ENCODE data around the gene ARMC2. TPM values are rescaled to one million over a fixed set of nuclear protein-coding genes. Genes with fewer than 3 reads are reported as not detected.
A peak's percentile ranks its signal among the peaks of the same experiment; 100 is the strongest.

The ARMC2 gene
- total and polyA plus RNA-seq, 10 donors = 1.4 to 12.2 (median 5.7) TPM

DNA sequence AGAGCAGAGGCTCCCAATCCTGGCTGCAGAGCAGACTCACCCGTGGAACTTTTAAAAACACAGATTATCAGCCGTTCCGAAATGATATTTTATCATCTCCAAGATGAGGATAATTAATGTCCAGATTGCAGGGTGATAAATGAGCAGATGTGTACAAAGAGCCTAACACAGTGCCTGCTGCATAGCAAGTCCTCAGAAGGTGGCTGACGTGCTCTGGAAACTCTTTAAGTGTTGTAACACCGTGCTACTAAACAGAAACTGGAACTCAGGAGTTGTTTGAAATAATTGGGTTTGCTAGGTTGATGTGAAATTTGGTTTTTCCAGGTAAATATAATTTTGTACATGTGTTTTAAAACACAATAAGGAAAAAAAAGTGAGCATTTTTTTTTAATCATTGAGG lies 118.0 kb downstream of the ARMC2 start:
- peaks cover 0 to 40% (median 21%) of the 10 kb centered on the region in 6 donors for H3K4me1 ChIP-seq
- no peak for DNase-seq
- no peak overlapping the region for H3K4me3 ChIP-seq
- H3K36me3 ChIP-seq = no peaks in the 10 kb centered on the region
- 77 to 86% (median 82%) methylated on average over 5 of the region's 5 CpGs for WGBS, 5 donors
- no peaks in the 10 kb centered on the region for H3K27me3 ChIP-seq (replicated peaks in 1 of 7)
- H3K27ac ChIP-seq = peak overlapping the region in 7 of 8 donors; percentile 18 to 76 (median 65)
- no peaks in the 10 kb centered on the region for H3K9me3 ChIP-seq
- intact Hi-C loops (cut with DNase I; ENCODE audit: low total_unique reads) = no loop called here
- TF ChIP-seq CTCF (IDR thresholded peaks at IDR 0.05 in 8 of 11, conservative IDR thresholded peaks at IDR 0.05 in 3 of 11) (no peak), POLR2AphosphoS5 (IDR thresholded peaks at IDR 0.05) (no peak), POLR2A (IDR thresholded peaks at IDR 0.05) (no peak)

DNA sequence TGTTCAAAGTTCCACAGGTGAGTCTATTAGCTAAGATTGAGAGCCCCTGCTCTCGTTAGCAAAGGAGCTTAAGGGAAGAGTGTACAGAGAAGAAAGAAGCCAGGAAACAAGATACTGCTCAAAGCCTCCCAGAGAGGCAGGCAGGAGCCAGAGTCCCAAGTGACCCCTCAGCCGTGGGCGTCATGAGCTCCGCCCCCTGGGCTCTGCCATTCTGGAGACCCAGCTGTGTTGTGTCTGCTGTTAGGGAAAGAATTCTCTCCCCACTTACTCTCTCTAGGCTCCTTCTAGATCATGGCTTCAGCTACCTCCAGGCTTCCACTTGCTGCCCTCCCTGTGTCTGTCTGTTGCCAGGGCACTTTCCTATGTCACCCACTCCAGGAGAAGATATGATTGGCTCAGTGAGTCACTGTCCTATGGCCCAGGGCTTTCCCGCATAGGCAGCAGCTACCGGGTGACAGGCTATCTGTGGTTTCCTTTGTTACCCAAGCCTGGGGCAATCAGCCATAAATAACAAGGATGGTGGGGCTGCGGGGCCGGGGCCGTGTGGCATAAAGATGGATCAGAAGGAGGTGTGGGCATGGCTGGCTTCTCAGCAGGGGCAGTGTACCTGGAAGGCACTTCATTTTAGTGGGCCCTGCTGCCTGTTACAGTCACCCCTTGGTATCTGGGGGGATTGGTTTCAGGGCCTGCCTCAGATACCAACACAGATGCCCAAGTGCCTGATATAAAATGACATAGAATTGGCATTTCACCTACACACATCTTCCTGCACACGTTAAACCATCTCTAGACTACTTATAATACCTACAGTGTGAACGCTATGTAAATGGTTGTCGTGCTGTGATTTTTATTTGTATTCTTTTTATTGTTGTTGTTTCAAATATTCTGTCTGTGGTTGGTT lies 118.9 kb downstream of the ARMC2 start:
- no peaks in the 10 kb centered on the region for H3K27me3 ChIP-seq (replicated peaks in 1 of 7)
- no peaks in the 10 kb centered on the region for H3K36me3 ChIP-seq
- peak in 2 of 3 donors; percentile 32 to 42 for TF ChIP-seq POLR2AphosphoS5 (IDR thresholded peaks at IDR 0.05)
- TF ChIP-seq CTCF (IDR thresholded peaks at IDR 0.05 in 8 of 11, conservative IDR thresholded peaks at IDR 0.05 in 3 of 11) = no peak
- 46 to 56% (median 48%) methylated on average over 12 of the region's 12 CpGs for WGBS, 5 donors
- H3K4me3 ChIP-seq = peak overlapping the region in 1 of 8 donors; percentile 11
- DNase-seq = peak; percentile 76
- intact Hi-C loops (cut with DNase I; ENCODE audit: low total_unique reads) = no loop called here
- peaks cover 0 to 40% (median 21%) of the 10 kb centered on the region in 6 donors for H3K4me1 ChIP-seq
- H3K27ac ChIP-seq = peak overlapping the region in 7 of 8 donors; percentile 18 to 76 (median 65)
- H3K9me3 ChIP-seq = no peaks in the 10 kb centered on the region

DNA sequence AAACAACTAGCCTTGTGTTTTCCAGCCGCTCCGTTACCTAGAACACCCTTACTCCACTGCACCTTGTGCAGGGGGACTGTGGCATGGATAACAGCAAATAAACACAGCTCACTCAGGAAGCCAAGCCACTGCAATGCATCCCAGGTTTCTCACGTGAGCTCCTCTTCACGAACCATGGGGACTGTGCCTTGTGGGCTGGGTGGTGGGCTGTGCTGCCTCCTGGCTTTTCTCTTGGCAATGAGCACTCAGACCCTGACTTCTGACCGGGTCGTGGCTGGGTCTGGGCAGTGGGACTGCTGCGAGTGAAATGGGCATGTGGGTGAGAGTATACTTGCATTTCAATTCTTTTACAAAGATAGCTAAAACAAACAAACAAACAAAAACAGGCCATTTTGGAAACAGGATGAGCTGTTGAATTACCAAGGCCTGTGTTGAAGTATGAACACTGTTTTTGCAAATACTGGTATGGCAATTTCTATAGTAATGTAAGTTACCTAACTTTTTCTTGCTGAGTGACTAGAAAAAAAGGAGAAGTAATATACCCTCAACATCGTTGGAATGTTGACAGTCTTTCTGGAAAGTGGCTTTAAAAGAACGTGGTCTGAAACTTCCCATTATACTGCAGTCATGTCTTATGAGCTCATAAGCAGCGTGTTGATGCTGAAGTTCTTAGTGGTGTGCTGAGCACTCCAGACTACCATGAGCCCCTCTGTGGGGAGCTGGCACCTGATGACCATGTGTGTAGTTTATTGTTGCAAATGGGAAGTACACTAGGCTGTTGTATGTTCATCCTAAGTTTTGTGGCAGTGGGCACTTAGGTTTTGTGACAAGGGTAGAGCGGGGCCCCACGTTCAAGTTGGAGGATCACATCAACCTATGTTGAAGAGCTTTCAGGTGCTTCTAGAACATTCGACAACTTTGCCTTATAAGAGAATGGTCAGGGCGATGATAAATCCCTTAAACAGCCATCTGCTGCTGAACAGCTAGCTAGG lies 120.4 kb downstream of the ARMC2 start:
- 65 to 85% (median 81%) methylated on average over 14 of the region's 14 CpGs for WGBS, 5 donors
- TF ChIP-seq POLR2A (IDR thresholded peaks at IDR 0.05) (no peak), CTCF (IDR thresholded peaks at IDR 0.05 in 8 of 11, conservative IDR thresholded peaks at IDR 0.05 in 3 of 11) (no peak), POLR2AphosphoS5 (IDR thresholded peaks at IDR 0.05) (no peak)
- Histone ChIP-seq H3K27ac (peak overlapping the region in 7 of 8 donors; percentile 18 to 76 (median 65)), H3K9me3 (no peaks in the 10 kb centered on the region), H3K4me3 (no peak overlapping the region), H3K4me1 (peaks cover 0 to 40% (median 21%) of the 10 kb centered on the region in 6 donors), H3K36me3 (no peaks in the 10 kb centered on the region), H3K27me3 (replicated peaks in 1 of 7) (no peaks in the 10 kb centered on the region)
- no peak for DNase-seq
- intact Hi-C loops (cut with DNase I; ENCODE audit: low total_unique reads) = no loop called here
